Endometrium (tissue), 2 donors: Measurements from ENCODE around the gene ANXA3.

Source experiments
- FAIRE-seq: peaks from 2 replicates; lab custom pipeline; 2012; peaks lifted over from hg19 to GRCh38; lab: Jason Lieb, UNC
- donor health status: control.
- donor health status: control.

Gene ANXA3

DNA sequence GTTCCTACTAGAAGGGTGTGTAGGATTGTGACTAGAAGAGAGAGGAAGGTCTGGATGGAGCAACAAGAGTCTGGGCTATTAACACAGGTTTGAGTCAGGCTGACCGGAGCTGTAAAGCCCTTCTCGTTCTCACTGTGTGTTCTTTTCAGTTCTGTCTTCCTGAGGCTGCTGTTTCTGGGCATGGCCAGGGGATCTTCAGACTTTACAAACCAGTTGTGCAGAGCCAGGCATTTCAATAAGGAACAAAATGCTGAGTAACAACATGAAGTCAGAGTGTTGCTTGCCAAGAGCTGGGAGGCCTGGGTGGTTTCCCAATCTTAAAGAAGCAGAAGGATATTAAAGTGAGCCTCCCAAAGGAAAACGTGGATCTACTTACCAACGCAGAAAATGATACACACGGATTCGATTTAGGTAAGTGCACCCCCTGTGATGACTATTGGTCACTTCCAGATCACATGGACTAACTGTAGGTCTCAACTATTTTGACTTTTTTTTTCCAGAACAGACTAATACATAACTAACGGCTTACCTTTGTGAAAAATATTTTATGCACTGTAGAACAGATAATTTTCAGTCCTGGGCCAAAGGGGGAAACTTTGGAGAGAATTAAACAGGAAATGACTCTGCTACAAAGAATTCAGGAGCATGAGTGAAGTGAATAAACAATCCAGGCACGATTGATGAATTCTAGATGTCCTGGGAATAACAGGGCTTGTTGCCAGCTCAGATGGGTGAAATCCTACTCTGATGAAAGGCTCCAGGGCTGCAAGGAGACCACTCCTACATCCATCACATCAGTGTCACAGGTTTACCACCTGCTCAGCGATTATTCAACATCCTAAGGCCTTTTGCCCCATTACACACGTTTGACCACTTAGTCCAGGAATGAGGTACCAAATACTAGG lies 94.5 kb downstream of the ANXA3 start:
- no peak for FAIRE-seq

DNA sequence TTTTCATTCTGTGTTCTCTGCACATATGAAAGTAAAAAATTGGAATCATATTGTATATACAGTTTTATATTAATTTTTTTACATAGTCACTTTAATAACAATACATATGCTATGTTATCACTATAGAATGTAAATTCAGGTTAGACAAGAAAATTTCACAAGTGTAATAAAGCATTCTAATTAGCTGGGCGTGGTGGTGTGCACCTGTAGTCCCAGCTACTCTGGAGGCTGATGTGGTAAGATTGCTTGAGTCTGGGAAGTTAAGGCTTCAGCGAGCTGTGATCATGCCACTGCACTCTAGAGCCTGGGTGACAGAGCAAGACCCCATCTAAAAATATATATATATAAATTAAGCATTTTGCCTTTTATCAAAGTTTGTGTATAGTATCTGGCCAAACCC lies 95.7 kb downstream of the ANXA3 start:
- FAIRE-seq: no peak

DNA sequence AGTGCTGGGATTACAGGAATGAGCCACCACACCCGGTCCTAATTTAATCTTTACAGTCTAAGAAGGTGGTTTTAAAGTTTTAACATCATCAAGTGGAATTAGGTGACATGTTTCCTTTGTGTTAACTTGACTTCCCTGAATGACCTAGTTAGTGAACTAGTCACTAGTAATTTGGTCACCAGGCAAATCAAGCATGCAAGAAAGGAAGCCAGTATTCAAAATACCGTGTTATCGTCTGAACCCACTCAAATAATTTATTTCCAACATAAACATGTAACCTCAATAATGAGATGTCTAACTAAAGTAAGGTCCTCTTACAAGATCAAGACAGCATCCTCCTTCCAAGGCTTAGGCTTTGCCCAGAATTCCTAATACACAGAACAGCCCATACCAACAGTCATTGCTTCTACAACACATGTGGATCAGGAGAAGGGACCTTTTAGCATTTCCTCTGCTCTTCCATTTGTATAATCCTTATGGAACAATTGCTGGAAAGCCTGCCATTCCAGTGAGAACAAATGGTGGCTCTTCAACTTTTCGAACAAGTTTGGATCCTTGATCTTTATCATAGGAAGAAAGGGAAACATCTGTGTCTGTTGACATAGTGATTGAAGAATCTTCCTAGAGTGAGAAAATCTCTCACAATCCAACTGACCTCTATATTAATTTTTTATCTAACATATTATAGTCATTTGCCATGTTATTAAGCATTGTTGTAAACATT lies 97.2 kb downstream of the ANXA3 start:
- no peak for FAIRE-seq

DNA sequence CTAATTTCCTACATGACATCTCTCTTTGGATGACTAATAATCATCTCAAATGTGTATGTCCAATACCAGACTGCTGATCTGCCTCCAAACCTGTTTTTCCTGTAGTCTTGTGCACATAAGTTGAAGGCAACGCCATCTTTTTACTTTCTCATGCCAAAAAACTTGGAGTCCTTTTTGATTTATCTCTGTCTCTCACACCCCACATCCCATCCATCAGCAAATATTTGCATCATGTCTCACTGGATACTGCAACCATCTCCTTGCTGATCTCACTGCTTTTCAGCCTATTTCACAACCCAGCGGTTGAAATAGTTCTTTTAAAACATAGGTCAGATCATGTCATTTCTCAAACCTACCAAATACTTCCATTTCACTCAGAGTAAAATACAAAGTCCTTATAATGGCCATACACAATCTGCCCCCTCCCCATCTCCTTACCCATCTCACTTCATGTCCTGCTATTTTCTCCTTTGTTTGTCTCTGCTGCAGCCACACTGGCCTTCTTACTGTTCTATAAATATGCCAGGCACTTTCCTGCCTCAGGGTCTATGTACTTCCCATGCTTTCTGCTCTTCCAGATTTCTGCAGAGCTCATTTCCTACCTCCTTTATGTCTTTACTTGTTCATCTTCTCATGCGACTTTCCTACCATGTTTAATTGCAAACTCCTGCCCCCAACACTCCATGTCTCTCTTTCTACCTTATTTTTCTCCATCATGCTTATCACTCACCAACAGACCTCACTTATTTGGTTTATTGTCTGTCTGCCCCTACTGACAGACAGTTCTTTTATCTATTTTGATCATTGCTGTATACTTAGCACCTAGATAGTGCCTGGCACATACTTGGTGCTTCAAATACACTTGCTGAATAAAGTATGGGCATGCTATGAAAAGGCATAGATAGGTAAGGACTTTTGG lies 98.8 kb downstream of the ANXA3 start:
- no peak for FAIRE-seq

DNA sequence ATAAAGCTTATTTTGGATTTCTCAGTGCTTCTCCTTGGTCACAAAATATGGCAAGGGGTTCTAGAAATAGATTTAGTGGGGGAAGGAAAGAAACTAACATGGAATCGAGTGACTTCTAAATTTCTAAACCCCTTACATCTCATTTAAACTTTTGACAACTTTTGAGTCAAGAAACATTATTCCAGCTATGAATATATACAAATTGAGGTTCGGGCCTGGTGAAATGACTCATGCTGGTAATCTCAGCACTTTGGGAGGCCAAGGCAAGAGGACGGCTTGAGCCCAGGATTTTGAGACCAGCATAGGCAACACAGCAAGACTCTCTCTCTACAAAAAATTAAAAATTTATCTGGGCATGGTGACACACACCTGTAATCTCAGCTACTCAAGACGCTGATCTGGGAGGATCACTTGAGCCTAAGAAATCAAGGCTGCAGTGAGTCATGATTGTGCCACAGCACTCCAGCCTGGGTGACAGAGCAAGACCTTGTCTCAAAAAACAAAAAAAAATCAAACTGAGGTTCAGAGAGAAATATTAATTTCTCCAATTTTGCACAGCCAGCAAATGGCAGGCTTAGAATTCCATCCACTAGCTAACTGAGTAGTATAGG lies 99.8 kb downstream of the ANXA3 start:
- no peak for FAIRE-seq

DNA sequence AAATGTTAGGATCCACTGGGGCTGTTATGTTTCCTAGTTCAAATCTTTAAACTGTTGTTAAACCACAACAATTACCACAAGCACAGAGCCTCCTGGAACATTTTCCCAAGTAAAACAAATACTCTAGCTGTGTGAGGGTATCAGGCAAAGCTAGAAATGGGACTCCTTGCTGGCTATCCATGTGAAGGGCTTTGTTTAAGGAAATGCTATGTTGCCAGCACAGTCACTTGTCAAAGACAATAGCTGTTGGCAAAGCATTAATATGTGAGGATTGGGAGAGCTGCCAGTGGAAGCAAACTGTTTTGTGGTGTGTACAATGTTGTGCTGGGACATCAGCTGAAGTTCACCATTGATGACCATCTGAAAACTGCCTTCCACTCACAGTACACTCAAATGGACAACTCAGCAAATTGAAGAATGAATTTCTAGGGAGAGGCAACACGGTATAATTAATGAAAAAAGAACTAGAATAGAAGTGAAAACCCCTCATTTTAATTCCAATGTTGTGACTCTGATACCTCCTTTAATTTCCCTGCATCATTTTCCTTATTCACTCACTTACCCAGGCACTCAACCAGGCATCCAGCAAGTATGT lies 100.8 kb downstream of the ANXA3 start:
- no peak for FAIRE-seq

DNA sequence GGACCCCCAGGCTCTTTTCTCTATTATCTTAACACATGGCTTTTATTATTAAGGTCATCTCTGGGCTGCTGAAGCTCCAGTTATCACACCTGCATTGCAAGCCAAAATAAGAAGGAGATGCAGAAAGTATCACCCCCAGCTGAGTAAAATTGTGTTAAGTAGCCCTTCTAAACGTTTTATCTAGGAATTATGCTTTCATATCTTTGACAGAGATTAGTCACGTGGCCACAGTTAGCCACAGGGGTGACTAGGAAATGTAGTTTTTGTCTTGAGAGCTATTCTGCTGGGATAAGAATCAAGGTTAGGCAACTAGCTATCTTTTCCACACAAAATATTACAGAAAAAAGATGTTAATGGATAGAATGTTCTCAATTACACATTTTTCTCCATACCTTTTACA lies 102.1 kb downstream of the ANXA3 start:
- no peak for FAIRE-seq

DNA sequence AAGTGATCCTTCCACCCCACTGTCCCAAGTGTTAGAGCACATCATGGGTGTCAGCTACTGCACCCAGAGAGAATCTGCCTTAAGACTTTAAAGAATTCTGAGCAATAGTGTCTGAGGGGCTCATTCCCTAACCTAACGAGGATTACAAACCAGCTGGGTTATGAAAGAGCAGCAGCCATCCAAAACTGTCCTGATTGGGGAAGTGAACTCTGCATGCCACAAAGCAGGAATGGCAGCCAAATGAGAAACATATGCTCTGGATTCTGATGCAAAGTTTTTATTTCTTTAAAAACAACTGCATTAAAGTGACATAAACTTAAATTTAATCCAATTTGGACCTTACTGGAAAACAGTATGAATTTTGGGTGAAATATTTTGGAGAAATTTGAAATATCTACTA lies 103.2 kb downstream of the ANXA3 start:
- no peak for FAIRE-seq

DNA sequence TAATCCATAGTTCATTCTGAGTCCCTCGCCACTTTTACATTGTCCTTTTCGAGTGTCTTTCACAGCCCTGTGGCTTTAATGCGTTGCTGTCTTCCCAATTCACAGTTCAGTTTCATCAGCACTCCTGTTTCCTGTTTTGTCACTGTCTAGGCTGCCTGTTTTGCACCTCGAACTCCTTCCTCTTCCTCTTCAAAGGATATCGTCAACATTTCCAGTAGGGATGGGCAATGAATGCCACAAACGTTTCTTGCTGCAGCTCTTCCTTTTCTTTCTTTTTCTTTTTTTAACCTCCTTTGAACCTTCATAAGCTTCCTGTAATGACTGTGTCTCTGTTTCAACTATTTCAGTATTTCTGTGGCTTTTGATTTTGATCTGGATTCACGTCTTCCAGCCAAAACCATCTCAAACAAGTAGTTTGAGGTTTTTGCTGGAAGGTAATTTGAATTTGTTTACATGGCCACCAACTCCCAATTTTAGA lies 105.4 kb downstream of the ANXA3 start:
- FAIRE-seq: no peak

DNA sequence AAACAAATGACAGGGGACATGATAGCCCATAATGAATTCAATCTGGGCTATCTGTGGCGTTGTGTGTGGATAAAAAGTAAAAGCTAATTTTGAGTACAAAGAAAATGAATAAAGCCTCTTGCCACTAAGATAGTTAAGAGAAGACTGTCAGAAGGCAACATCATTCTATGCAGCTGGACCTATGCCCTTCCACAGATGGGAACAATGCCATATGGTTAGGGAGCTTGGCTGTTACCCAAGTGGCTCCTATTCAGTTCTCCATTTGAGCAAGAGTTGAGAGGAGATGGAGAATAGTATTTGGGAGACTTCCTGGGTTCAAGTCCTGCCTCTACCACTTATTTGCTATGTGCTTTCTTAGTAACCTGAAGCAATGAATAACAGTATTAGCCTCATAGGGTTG lies 107.7 kb downstream of the ANXA3 start:
- no peak for FAIRE-seq

DNA sequence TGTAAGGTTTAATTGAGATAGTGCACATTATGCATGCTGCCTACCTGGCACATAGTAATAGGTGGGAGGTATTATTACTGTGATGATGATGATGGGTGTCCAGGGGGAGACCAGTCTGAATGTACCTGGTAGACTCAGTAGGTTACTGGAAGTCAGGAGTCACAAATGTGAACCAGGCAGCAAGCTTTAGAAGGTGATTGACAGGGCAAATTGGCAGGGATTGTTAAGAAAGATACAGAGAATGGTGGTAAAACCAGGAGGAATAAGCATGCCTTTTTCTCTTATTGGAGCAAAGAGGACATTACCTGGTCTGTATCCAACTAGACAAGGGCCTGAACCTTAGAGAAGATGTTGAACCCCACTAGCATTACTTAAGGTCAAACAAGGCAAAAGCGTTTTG lies 108.1 kb downstream of the ANXA3 start:
- FAIRE-seq: no peak
